Esophagus squamous epithelium (tissue), 5 donors: ENCODE results near the gene CCDC68. TPM values are rescaled to one million over a fixed set of nuclear protein-coding genes. Genes with fewer than 3 reads are reported as not detected.

Source experiments
- DNase-seq: peaks from one replicate; lab custom pipeline; 2025; lab: John Stamatoyannopoulos, UW
- H3K27ac ChIP-seq, 4 donors: fragments of 200-600 bp; sonication (generic); one replicate each; pipeline ENCODE4 v1.5.1; 2016 to 2019; ENCODE audit warnings: mild to moderate bottlenecking in 1 of 4
- H3K27me3 ChIP-seq, 4 donors: fragments of 200-600 bp; sonication (generic); 1 replicate in 3 of 4; 2 replicates in 1 of 4; pipeline versions ENCODE4 v1.5.1 to v1.6.0; 2017 to 2021; ENCODE audit warnings: antibody characterized with exemption in 1 of 4
- H3K36me3 ChIP-seq, 3 donors: fragments of 200-600 bp; sonication (generic); one replicate each; pipeline ENCODE4 v1.5.1; 2016 to 2019
- H3K4me1 ChIP-seq, 3 donors: fragments of 200-600 bp; sonication (generic); one replicate each; pipeline ENCODE4 v1.5.1; 2017 to 2019
- H3K4me3 ChIP-seq, 4 donors: fragments of 200-600 bp; sonication (generic); 1 replicate in 3 of 4; 2 replicates in 1 of 4; pipeline ENCODE4 v1.5.1; 2016 to 2019; ENCODE audit warnings: mild to moderate bottlenecking in 2 of 4, moderate library complexity in 1 of 4
- H3K9me3 ChIP-seq, 3 donors: fragments of 200-600 bp; sonication (generic); one replicate each; pipeline ENCODE4 v1.5.1; 2016 to 2019
- POLR2A ChIP-seq, 4 donors: fragments of 450-650 bp; IDR thresholded peaks; one replicate each; pipeline ENCODE4 v1.6.1; 2017; ENCODE audit warnings: antibody characterized with exemption in 4 of 4, mild to moderate bottlenecking in 4 of 4, moderate library complexity in 3 of 4
- WGBS, 2 donors: methylation state at CpG; one replicate each; pipeline ENCODE4 v1.1.5; 2018; 5-methylcytosine and 5-hydroxymethylcytosine counted together
- intact Hi-C: fragments of 100-400 bp; cut with DNase I; formaldehyde crosslinking; loops from one replicate; pipeline ENCODE4 v1.15.0; 2022
- total RNA-seq, 4 donors: library from RNA; depleted of rRNA; stranded (reverse); fragments of >200 nt; gene quantifications; one replicate each; pipeline ENCODE4 v1.1.0, GENCODE V29; 2016
- TF ChIP-seq, protein P1 (sequence below), 6 experiments: fragments of 450-650 bp in 4 of 6; fragments of 200-600 bp in 2 of 6; sonication (generic) in 2 of 6; IDR thresholded peaks; one replicate each; pipeline ENCODE4 v1.5.1; 2016 to 2019; ENCODE audit warnings: antibody characterized with exemption in 6 of 6, mild to moderate bottlenecking in 4 of 6, moderate library complexity in 4 of 6
- donor health status: DM: yes; HTN: yes; CAD: no.

Gene CCDC68
- total RNA-seq, 4 donors from 2014 or later: 0.11 to 5.1 (median 2.7) TPM

DNA sequence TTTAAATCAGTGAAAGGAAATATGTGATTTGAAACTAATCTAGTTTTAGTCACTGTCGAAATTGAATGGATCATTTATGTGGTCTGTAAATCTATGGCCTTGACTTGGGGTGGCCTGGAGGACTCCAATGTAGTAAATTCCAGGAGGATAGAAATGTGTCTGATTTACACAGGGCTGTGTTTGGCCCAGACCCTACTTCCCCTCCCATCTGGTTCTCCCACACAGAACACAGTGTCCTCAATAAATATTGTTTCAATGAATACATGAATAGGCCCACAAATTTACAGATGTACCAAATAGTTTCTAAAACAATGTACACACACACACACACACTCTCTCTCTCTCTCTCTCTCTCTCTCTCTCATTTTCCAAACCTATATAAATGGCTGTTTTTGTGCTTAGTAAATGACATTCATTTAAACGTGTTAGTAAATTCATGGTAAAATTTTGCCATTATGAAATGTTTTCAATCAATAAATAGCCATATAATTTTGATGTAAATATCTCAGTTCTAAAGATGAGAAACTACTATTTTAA is 1.9 kb downstream of the CCDC68 start:
- Histone ChIP-seq H3K27me3 (peaks cover 0 to 16% (median 0%) of the 10 kb centered on the region in 4 donors), H3K36me3 (no peaks in the 10 kb centered on the region), H3K4me1 (peaks cover 0 to 23% (median 4%) of the 10 kb centered on the region in 3 donors), H3K4me3 (peak overlapping the region in 1 of 4 donors; percentile 61), H3K9me3 (no peaks in the 10 kb centered on the region), H3K27ac (no peak overlapping the region)
- no peak for DNase-seq
- 53 to 69% methylated on average over 2 of the region's 2 CpGs for WGBS, 2 donors
- intact Hi-C loops: no loop called here
- TF ChIP-seq, protein P1, sequence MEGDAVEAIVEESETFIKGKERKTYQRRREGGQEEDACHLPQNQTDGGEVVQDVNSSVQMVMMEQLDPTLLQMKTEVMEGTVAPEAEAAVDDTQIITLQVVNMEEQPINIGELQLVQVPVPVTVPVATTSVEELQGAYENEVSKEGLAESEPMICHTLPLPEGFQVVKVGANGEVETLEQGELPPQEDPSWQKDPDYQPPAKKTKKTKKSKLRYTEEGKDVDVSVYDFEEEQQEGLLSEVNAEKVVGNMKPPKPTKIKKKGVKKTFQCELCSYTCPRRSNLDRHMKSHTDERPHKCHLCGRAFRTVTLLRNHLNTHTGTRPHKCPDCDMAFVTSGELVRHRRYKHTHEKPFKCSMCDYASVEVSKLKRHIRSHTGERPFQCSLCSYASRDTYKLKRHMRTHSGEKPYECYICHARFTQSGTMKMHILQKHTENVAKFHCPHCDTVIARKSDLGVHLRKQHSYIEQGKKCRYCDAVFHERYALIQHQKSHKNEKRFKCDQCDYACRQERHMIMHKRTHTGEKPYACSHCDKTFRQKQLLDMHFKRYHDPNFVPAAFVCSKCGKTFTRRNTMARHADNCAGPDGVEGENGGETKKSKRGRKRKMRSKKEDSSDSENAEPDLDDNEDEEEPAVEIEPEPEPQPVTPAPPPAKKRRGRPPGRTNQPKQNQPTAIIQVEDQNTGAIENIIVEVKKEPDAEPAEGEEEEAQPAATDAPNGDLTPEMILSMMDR (IDR thresholded peaks at IDR 0.05): no peak
- no peak for TF ChIP-seq POLR2A (IDR thresholded peaks at IDR 0.05)

DNA sequence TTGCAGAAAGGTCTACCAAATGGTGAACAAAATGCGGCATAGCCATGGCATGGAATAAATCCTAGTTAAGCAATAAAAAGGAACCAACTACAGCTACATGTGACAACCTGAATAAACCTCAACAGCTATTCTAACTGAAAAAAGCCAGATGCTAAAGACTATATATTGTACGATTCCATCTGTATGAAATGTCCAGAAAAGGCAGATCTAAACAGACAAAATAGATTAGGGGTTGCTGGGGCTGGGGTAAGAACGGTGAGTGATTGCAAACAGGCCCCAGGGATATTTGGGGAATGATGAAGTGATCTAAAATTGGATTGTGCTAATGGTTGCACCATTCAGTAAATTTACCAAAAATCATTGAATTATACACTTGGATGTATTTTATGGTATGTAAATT is 2.8 kb downstream of the CCDC68 start:
- no peak overlapping the region for H3K27ac ChIP-seq
- intact Hi-C loops: no loop called here
- WGBS, 2 donors: 86 to 87% methylated on average over 3 of the region's 3 CpGs
- H3K4me1 ChIP-seq: peaks cover 0 to 22% (median 4%) of the 10 kb centered on the region in 3 donors
- H3K36me3 ChIP-seq: no peaks in the 10 kb centered on the region
- DNase-seq: no peak
- no peaks in the 10 kb centered on the region for H3K9me3 ChIP-seq
- TF ChIP-seq, protein P1 (IDR thresholded peaks at IDR 0.05): no peak
- TF ChIP-seq POLR2A (IDR thresholded peaks at IDR 0.05): no peak
- no peak overlapping the region for H3K4me3 ChIP-seq
- H3K27me3 ChIP-seq: peaks cover 0 to 16% (median 0%) of the 10 kb centered on the region in 4 donors

DNA sequence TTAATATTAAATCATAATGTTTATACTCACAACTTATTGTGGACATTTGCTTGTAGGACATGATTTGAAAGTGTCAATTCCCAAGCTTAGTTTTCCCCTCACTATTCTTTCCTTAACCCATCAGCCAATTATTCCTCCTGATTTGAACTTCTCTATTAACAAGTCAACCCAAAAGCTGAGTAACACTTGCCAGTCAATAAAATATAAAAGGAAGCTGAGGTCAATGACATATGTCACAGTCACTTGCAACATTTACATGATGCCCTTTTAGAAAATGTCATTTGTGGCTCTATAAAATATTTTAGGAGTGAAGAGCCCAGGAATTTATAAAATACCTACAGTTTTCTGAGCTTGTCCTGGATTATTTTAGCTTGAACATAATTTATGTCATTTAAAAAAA is 7.2 kb downstream of the CCDC68 start:
- TF ChIP-seq POLR2A (IDR thresholded peaks at IDR 0.05): no peak
- TF ChIP-seq, protein P1 (IDR thresholded peaks at IDR 0.05): no peak
- intact Hi-C loops: no loop called here

DNA sequence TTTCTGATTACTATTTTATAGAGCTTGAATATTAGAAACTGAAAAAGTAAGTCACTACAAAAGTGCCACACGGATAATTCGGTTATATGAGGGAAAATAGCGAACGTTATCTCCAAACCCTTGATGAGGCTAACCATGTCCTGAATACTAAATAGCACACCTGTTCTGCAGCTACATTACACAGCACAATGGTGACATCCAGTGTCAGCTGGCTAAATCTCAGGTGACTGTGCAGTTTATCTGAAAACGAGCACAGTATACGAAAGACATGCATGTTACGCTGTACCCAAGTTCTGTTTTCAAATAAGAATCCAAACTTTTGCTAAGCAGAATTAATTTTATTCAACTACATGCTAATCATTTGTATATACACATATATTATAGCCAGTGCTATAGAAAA is 9.0 kb downstream of the CCDC68 start:
- H3K4me3 ChIP-seq: no peak overlapping the region
- no peaks in the 10 kb centered on the region for H3K27me3 ChIP-seq
- WGBS, 2 donors: 71 to 84% methylated on average over 7 of the region's 7 CpGs
- H3K9me3 ChIP-seq: no peaks in the 10 kb centered on the region
- TF ChIP-seq, protein P1 (IDR thresholded peaks at IDR 0.05): peak in 2 of 6 experiments; percentile 43
- TF ChIP-seq POLR2A (IDR thresholded peaks at IDR 0.05): no peak
- H3K36me3 ChIP-seq: no peaks in the 10 kb centered on the region
- no peak for DNase-seq
- H3K27ac ChIP-seq: no peak overlapping the region
- peaks cover 0 to 21% (median 4%) of the 10 kb centered on the region in 3 donors for H3K4me1 ChIP-seq
- intact Hi-C loops: no loop called here

More for the DNA sequence above, 7.2 kb downstream of the CCDC68 start:
- DNase-seq: no peak
- Histone ChIP-seq H3K4me1 (peaks cover 0 to 4% (median 3%) of the 10 kb centered on the region in 3 donors), H3K9me3 (no peaks in the 10 kb centered on the region), H3K27ac (no peak overlapping the region), H3K4me3 (no peak overlapping the region), H3K27me3 (no peaks in the 10 kb centered on the region), H3K36me3 (no peaks in the 10 kb centered on the region)

DNA sequence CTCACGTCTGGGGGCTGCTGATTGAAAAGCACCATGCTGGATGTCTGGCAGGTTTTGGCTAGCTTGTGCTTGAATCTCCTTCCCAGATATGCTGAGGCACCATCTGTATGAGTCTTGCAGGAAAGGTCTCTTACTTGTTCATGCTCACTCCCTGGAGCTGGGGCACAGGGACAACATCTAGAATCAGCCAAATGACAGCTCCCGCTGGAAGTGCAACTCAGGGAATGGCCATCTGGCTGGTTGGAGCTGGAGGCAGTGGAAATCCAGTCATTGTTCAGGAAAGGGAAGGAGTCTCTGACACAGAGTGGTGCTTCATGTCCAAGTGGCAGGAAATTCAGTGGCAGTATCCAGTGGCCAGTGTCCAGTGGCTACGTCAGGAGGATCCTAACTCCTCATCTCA is 9.7 kb downstream of the CCDC68 start:
- H3K36me3 ChIP-seq: no peaks in the 10 kb centered on the region
- no peaks in the 10 kb centered on the region for H3K9me3 ChIP-seq
- no peaks in the 10 kb centered on the region for H3K27me3 ChIP-seq
- TF ChIP-seq POLR2A (IDR thresholded peaks at IDR 0.05): no peak
- TF ChIP-seq, protein P1 (IDR thresholded peaks at IDR 0.05): no peak
- H3K4me3 ChIP-seq: no peak overlapping the region
- whole genome bisulfite sequencing, 2 donors: 93 to 94% methylated on average over 2 to 3 of the region's 3 CpGs
- intact Hi-C loops: no loop called here
- DNase-seq: no peak
- peaks cover 0 to 23% (median 4%) of the 10 kb centered on the region in 3 donors for H3K4me1 ChIP-seq
- no peak overlapping the region for H3K27ac ChIP-seq
